HEK293T (cell line): ENCODE measurements around the gene CTNNA2.

Source experiments
- BHLHE40 ChIP-seq: fragments of 450-650 bp; IDR thresholded peaks from 2 replicates; pipeline ENCODE4 v1.6.1; 2016; ENCODE audit warnings: mild to moderate bottlenecking, moderate library complexity, borderline replicate concordance
- ELF4 ChIP-seq: fragments of 450-650 bp; IDR thresholded peaks from 2 replicates; pipeline ENCODE4 v1.6.1; 2017; ENCODE audit warnings: antibody characterized with exemption
- FOXA1 ChIP-seq: fragments of 450-650 bp; IDR thresholded peaks from 2 replicates; pipeline ENCODE4 v1.6.1; 2016; ENCODE audit warnings: mild to moderate bottlenecking
- FOXK2 ChIP-seq: fragments of 450-650 bp; IDR thresholded peaks from 2 replicates; pipeline ENCODE4 v1.6.1; 2016; ENCODE audit warnings: mild to moderate bottlenecking
- FOXM1 ChIP-seq: fragments of 450-650 bp; IDR thresholded peaks from 2 replicates; pipeline ENCODE4 v1.6.1; 2017; ENCODE audit warnings: mild to moderate bottlenecking, borderline replicate concordance
- LEF1 ChIP-seq: fragments of 450-650 bp; IDR thresholded peaks from 2 replicates; pipeline ENCODE4 v1.6.1; 2017; ENCODE audit warnings: mild to moderate bottlenecking, borderline replicate concordance
- SP1 ChIP-seq: fragments of 450-650 bp; IDR thresholded peaks from 2 replicates; pipeline ENCODE4 v1.6.1; 2017
- SUZ12 ChIP-seq: fragments of 450-650 bp; IDR thresholded peaks from 2 replicates; pipeline ENCODE4 v1.6.1; 2016; ENCODE audit warnings: mild to moderate bottlenecking
- TARDBP ChIP-seq: fragments of 450-650 bp; IDR thresholded peaks from 2 replicates; pipeline ENCODE4 v1.6.1; 2016
- ZNF384 ChIP-seq: fragments of 450-650 bp; IDR thresholded peaks from 2 replicates; pipeline ENCODE4 v1.6.1; 2016

DNA sequence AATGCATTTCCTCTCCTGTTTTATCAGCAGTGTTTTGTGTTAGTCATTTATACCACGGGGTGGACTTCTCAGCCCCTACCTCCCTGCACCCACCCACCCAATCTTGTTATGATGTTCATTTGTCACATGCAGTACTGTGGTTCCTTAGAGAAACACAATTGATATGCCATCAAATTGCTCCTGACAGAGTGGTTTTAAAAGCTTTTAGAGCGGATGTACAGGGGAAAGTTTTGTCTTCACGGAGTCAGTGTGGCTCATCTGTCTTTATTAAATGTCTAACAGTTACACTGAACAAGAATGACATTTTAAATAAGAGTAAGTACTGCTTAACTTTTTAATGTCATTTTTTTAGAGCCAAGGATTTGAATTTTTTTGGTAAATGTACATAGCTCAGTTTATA is 634.8 kb downstream of the CTNNA2 start:
- TF ChIP-seq ZNF384 = no peak
- no peak for TF ChIP-seq SP1
- no peak for TF ChIP-seq BHLHE40
- TF ChIP-seq LEF1 = no peak
- TF ChIP-seq FOXK2 = no peak
- TF ChIP-seq FOXM1 = no peak
- TF ChIP-seq SUZ12 = no peak
- no peak for TF ChIP-seq TARDBP
- TF ChIP-seq ELF4 = no peak
- TF ChIP-seq FOXA1 = no peak
